Fibroblast of skin of back (primary cell): ENCODE results near the gene ZNHIT3.

ENCODE experiments used
- DNase-seq: peaks from one replicate; pipeline ENCODE4 v3.0.0-alpha.2; 2013

The ZNHIT3 gene

DNA sequence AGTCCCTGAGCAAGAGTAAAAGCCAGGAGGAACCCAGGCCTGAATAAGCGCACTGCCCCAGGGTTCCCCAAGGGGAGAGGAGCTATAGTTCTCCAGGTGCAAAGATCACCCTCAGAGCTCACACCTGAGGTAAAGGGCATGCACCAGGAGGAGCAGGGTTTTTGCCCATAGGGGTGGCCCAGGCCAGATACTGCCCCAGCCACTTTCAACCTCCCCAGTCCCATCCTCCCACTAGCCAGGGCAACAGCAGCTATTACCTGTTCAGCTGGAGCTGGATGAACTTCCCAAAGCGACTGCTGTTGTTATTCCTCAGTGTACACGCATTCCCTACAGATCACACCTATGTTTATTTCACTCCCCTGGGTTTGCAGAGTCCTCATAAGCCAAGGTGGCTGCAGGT is 28.4 kb downstream of the ZNHIT3 start:
- no peak for DNase-seq

- no peak for DNase-seq
Measured at GRCh38 chr17:36515837-36516236, 29.4 kb downstream of the ZNHIT3 start.

DNA sequence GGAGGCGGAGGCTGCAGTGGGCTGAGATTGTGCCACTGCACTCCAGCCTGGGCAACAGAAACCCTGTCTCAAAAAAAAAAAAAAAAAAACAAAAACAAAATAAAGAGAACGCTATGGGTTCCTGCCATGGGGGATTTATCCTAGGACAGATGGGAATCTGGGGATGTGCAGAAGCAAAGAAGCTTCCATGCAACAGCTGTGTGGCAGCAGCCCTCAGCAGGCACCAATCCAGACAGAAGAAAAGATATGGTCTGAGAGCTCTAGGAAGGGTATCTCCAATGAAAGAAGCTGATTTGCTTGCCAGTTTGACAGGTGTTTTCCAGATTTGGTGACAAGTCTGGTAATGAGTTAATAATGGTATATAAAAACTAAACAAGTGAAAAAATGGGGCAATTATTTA is 36.6 kb downstream of the ZNHIT3 start:
- DNase-seq: no peak

DNA sequence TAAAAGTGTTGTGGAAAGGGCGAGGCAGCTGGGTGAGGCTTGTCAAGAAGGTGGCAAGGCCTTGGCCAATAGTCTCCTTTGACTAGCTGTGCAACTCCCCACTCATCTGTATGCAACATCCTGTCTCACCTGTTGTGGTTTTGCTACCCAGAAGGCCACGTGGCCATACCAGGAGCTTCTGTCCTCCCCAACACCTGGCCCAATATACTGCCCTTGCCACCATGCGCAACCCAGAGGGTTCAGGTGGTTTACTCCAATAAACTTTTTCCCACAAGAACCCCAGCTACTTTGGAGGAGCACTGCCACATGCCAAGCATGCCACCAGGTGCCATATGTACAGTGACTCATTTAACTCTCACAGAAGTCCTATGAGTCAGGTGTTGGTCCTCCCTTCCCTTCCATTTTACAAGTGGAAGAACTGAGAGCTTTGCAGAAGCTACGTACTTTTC is 38.0 kb downstream of the ZNHIT3 start:
- DNase-seq: no peak

- no peak for DNase-seq
Measured at GRCh38 chr17:36525113-36525512, 38.6 kb downstream of the ZNHIT3 start.

DNA sequence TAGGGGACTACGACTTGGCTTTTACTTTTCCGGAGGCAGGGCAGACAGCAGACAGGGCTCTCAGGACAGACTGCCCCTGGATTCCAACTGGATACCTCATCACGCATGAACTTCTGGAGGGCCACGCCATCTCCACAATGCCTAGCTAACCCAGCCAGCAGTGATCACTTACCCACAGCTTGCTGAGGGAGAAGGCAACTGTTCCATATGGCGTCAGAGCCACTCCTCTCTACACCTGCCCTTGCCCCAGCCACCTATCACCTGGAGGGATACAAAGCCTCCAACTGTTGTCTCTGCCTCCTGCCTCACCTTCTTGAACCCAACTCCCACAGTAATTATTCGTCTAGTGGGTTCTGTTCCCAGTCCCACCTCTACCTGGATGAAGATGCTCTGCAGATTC is 39.4 kb downstream of the ZNHIT3 start:
- DNase-seq: no peak

- DNase-seq: no peak
Measured at GRCh38 chr17:36527621-36528250, 41.3 kb downstream of the ZNHIT3 start.

DNA sequence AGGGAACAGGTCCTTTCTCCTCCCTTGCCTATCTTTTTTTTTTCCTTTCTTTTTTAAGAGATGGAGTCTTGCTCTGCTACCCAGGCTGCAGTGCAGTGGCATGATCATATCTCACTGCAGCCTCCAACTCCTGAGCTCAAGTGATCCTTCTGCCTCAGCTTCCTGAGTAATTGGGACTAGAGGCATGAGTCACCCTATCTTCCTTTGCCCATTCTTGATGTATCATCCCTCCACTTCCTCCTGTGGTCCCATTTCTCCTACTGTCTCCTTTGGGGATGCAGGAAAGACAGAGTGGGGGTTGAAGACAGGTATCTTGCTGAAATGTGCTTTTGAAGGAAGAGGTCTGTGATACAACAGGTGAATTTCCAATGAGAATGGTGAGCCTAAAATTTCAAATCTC is 42.6 kb downstream of the ZNHIT3 start:
- peak; percentile 66 for DNase-seq

DNA sequence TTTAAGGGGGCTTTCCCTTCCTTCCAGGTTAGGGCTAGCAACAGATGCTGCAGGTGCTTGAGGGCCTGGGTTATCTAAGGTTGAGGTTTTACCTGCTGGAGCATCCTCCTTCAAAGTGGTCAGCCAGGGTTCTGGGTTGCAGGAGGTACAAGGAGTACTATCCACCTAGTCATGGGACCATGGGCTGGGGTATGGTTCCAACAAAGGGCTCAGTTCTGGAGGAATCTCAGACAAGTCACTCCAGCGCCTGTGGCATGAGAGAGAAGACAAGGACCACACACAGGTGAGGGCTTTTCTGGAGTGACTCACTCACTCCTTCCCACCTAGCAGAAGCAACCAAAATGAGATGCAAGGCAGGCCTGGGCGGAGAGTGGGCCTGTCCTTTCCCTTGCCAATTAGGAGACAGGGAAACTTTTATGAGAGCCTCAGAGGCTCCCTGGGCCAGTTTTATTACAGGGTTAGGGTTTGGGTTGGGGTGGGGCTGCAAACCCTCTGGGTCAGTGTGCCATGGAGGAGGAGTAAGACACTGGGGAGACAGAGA is 46.0 kb downstream of the ZNHIT3 start:
- no peak for DNase-seq

GRCh38 chr17:36533935-36534839 is 47.7 kb downstream of the ZNHIT3 start:
- peak; percentile 68 for DNase-seq

- peak; percentile 90 for DNase-seq
Measured at GRCh38 chr17:36534840-36535668, 48.6 kb downstream of the ZNHIT3 start, which contains the start of the genes MYO19 and PIGW. TSS of gene MYO19 (minus strand) at chr17:36534868. CDS start at chr17:36532538, 2,330 bp downstream. TSS of gene PIGW (plus strand) at chr17:36534987. CDS start at chr17:36537102, 2,115 bp downstream.

DNA sequence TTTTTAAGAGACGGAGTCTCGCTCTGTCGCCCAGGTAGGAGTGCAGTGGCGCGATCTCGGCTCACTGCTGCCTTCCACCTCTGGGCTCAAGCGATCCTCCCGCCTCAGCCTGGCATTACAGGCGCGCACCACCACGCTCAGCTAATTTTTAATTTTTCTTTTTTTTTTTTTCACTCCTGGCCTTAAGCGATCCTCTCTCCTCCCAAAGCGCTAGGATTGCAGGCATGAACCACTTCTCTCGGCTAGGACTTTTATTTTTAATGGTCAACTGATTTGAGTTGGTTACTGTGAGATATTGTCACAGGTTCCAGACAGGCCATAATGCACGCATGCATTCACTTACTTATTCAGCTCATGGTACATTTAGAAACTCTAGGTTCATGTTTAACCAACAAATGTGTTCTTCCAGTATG is 49.2 kb downstream of the ZNHIT3 start:
- DNase-seq: no peak

DNA sequence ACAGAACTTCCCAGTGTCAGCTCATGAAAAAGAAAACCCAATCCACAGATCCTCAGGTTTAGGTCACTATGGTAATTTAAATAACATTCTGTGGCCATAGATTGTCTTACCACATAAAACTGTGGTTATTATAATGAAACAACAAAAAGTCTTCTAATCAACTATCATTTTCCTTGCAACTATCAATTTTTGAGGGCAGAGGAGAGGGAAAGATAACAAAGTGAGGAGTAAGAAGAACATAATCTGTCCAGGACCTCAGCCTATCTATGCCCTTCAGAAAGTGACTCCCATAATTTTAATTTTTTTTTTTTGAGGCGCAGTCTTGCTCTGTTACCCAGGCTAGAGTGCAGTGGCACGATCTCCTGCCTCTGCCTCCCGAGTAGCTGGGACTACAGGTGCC is 54.2 kb downstream of the ZNHIT3 start:
- no peak for DNase-seq

DNA sequence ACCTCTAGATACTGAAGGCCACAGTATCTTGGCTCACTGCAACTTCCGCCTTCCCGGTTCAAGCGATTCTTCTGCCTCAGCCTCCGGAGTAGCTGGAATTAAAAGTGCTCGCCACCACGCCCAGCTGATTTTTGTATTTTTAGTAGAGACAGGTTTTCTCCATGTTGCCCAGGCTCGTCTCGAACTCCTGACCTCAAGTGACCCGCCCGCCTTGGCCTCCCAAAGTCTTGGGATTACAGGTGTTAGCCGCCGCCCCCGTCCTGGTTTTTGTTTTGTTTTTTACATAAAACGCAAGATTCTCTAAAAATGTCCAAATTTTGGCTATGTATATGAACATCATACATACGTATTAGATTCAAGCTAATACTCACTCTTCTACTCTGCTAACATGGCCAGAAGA is 56.3 kb downstream of the ZNHIT3 start:
- DNase-seq: no peak

DNA sequence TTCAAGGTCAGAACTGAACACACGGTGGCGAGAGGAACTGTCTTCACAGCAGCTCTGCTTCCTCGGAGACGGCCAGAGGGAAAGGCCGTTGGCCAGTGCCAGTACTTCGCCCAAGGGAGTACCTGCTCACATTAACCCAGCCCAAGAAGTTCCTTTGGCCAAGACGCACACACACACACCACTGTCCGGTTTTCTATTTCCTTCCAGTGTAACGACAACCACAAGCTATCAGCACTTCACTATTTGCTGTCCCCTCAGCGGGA is 57.5 kb downstream of the ZNHIT3 start:
- peak; percentile 54 for DNase-seq

- DNase-seq: peak; percentile 92
Measured at GRCh38 chr17:36544307-36545076, 58.0 kb downstream of the ZNHIT3 start, which contains the start of gene GGNBP2. TSS of gene GGNBP2 (plus strand) at chr17:36544919. CDS start at chr17:36545725, 806 bp downstream.

- DNase-seq: no peak
Measured at GRCh38 chr17:36545077-36545464, 58.6 kb downstream of the ZNHIT3 start.
